AML-193 (cell line): ENCODE results near the gene PARVB.
A peak's percentile ranks its signal among the peaks of the same experiment; 100 is the strongest.

Experiments
- DNase-seq, 2 experiments: peaks; one replicate each; lab custom pipeline; 2025; lab: John Stamatoyannopoulos, UW

Gene PARVB

DNA sequence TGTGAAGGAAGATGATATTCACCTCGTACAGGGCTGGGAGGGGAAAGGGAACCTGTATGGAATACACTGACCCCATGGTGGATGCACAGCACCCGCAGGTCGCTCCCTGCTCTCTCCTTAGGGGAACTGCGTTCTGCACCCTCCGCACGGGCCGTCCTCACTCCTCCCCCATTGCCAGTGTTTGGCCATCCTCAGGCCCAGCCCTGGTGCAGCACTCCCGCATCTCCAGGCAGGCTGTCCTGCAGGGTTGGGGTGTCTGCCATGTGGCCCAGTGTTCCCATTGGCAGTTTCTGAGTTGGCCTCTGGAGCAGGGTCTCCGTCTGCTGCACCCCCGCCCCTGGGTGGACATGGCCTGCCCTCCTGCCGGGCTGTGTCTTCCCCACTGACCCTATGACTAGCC lies 137.6 kb downstream of the PARVB start:
- DNase-seq: no peak

GRCh38 chr22:44162960-44163359 lies 138.9 kb downstream of the PARVB start:
- no peak for DNase-seq

DNA sequence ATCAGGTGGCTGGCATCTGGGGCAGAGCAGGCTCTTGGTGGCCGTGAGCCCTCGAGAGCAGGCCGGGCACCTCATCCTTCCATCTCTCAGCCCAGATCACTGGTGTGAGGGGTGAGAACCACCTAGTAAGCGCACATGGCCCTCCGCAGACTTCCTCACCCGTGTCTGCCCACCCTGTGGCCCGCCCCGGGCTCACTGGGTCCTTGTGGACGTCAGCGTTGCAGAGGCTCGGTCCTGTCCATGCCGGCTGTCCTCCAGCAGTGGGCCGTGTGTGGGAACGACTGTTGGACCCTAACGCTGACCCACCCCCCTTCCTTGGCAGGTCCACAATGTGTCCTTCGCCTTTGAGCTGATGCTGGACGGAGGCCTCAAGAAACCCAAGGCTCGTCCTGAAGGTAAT lies 139.4 kb downstream of the PARVB start:
- DNase-seq: no peak

DNA sequence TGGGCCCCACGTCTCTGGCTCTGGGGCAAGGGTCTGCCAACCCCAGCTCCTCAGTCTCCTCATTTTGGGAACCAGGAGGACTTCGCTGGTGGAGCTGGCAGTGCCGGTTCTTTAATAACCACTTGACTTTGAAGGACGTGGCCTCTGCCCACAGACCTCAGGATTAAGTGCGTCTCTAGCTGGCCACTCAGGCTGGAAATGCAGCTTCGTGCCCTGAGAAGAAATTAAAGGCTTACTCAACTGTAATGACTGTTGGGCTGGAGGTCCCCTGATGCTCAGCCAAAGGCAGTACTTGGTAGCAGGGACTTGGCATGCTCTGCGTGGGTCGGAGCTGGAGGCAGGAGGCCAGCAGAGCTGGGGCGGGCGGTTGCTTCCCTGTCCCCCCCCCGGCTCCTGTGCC lies 139.9 kb downstream of the PARVB start:
- no peak for DNase-seq

DNA sequence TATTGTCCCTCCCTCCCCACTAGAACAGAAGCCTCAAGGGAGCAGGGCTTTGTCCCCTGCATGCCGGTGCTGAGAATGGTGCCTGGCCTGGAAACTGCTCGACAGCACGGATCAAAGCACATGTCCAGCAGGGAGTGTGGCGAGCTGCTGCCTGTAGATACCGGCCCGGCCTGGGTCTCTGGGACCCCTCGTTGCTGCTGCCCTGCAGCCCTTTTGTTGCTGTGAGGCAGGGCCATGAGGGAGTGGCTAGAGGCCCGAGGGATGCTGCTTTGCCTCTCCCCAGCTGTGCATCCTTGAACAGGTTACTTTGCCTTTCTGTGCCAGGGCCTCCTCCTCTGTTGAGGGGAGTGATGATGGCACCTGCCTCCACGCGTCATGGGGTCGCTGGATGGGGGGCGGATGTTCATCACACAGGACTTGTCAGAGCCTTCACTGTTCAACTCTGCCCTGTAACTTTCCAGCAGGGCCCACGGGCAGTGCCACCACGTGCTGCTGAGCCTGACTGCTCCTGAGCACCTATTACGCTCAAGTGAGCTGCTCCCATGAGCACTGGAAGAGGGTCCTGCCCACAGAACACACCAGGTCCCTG lies 141.3 kb downstream of the PARVB start:
- DNase-seq: no peak

GRCh38 chr22:44166498-44167276 lies 142.6 kb downstream of the PARVB start:
- DNase-seq: no peak

DNA sequence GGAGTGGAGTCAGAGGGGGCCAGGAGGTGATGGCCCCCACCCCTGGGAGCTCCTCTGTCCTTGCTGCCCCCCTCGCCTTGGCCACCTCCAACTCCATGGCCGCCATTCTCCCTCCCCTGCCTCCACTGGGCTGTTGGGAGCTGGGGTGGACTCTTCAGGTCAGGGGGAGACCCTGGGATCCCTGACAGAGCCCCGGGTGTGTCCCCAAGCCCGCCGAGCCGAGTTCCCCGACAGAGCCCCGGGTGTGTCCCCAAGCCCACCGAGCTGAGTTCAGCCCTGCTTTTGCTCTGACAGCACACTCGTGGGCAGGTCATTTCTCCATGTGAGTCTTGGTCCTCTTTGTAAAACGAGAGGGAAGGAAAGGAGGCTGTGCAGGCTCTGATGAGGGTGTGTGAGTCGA lies 143.4 kb downstream of the PARVB start:
- no peak for DNase-seq

DNA sequence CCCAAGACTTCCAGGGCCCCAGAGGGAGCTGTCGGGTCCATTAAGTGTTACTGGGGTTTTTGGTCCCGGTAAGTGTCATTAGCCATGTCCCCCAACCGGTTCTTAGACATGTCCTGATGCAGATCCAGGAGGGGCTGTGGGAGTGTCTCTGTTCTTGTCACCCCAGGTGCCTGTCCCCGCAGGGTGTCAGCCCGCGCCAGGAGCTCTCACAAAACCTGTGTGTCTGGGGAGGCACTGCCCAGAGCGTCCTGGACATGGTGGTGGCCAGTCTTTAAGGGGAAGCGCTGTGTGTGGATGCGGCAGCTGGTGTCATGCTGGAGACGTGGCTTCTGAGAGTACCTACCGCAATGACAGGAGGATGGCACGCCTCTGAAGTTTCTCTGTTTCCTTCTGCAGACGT lies 144.1 kb downstream of the PARVB start:
- no peak for DNase-seq

- no peak for DNase-seq
These were observed 146.4 kb downstream of the PARVB start for GRCh38 chr22:44170470-44170869.

- no peak for DNase-seq
These were observed 147.5 kb downstream of the PARVB start for GRCh38 chr22:44171561-44171960.

GRCh38 chr22:44172370-44173108 lies 148.4 kb downstream of the PARVB start:
- DNase-seq: peak; percentile 86 to 93

- DNase-seq: no peak
These were observed 149.1 kb downstream of the PARVB start for GRCh38 chr22:44173154-44173553.

- no peak for DNase-seq
These were observed 151.6 kb downstream of the PARVB start for GRCh38 chr22:44175676-44176075.

DNA sequence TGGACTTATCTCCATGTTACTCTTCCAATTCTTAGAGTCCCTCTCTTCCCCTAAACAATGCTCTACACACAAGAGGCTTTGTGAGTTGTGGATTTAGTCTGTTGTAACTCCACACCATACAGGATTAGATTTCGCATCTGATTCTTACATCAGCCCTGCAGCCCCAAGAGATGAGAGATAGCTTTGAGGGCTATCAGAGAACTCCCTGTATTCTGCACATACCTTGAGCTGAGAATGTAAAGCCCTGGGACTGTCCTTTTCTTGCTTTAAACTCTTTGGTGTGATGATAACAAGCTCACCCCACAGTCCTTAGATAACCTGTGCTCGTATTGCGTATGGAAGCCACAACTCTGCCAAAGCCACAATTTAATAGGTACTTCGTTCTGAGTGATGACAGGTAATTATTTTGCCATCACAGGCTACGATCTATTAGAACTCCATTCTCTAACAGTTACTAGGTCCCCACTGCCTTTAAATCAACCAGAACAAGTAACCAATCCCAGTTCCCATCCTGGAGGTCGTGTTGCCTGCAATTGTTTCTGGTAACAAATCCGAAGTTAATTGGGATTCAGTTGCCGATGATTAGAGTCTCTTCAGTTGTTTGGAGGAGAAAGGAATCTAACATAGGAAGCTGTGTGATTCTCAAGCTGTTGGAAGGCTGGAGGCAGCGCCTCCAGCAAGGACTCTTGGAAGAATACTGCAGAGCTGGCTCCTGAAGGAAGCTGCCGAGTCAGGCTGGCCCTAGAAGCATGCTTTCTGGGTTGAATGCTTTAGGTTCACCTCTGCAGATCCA lies 155.3 kb downstream of the PARVB start:
- no peak for DNase-seq

GRCh38 chr22:44179989-44180705 lies 156.0 kb downstream of the PARVB start:
- peak; percentile 38 to 59 for DNase-seq

- peak; percentile 22 to 23 for DNase-seq
These were observed 156.6 kb downstream of the PARVB start, which contains the start of gene PARVG for GRCh38 chr22:44180706-44181032. PARVG (plus strand) TSS chr22:44180925; CDS start chr22:44183330, 2,405 bp downstream.

- DNase-seq: peak; percentile 31 to 48
These were observed 157.2 kb downstream of the PARVB start for GRCh38 chr22:44181033-44181911.

DNA sequence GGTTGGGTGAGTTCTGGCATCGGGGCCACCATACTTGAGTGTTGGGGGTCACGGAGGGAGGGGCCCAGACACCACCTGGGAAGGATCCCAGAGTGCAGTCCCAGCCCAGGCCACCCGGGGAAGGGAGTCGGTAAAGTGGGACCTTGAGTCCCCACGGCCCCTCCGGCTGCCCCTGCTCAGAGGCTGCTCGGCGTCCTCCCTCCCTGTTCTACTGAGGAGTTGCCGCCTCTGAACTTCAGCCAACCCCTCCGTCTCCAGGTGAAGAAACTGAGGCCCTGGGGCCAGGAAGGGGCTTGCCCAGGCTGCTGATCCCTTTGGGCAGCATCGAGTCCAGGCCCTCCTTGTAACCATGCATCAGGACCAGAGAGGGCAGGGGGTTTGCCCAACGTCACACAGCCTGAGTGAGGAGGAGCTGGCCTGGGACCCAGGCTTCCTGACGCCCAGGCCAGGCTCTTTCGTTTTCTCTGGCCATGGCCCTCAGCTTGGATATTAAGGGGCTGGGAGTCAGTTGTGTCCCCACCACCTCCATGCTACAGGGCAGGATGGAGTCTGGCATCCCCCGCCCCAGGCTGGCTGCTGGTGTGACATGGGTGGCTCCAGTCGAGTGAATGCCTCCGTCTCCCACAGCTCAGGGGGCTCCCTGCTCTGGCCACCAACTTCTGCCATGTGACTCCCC lies 157.9 kb downstream of the PARVB start:
- DNase-seq: peak in 1 of 2 experiments; percentile 11

DNA sequence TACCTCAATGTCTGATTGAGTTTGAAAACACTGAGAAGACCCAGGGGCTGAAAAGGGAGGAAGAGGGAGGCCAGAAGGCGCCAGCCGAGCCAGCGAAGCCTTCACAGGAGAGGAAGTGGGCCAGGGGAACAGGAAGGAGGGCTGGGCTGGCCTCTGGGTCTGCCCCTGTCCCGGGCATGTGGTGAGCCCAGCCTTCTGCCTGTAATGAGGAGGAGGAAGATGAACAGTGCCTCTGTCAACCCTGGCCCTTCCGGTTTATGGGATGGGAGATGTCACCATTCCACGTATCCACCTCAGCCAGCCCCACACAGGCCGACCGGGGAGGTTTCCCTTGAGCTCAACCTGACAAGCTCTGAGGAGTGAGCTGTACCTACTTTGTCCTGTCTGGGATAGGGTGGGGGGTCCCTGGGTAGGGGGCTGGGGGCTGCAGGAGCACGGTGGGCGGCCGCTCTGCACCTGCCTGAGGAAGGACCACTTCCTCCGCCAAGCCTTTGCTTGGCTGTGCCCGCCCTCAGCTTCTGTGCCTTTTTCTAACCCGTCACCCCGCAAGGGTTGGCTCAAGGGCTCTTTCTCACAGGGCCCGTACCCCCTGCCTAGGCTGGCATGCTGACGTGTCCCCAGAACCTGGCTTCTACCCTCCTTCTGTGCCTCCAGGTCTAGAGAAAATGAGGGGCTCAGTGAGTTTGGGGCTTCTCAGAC lies 158.6 kb downstream of the PARVB start:
- peak; percentile 81 to 86 for DNase-seq

DNA sequence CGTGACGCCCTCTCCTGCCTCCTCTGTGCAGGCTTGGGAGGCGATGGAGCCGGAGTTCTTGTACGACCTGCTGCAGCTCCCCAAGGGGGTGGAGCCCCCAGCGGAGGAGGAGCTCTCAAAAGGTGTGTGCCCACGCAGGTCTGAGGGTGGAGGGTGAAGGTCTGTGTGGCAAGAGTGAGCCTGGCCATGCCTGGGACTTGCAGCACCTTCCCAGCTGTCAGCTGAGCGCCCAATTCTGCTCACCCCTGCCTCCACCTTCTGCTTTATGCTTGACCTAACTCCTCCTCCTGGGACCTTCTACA lies 159.1 kb downstream of the PARVB start:
- DNase-seq: no peak
